D721Med (cell line): ENCODE measurements around the gene IFNA5.

Experiments used
- DNase-seq: peaks from one replicate; pipeline ENCODE4 v3.0.0; 2011; ENCODE audit warnings: low spot score; ENCODE audit not compliant: insufficient read length
- FAIRE-seq: peaks from 2 replicates; lab custom pipeline; 2011; peaks lifted over from hg19 to GRCh38; lab: Jason Lieb, UNC
- TF ChIP-seq, protein P1 (sequence below): IDR thresholded peaks from 2 replicates; pipeline ENCODE4 v1.5.1; 2012; ENCODE audit warnings: mild to moderate bottlenecking, control low read depth; ENCODE audit not compliant: insufficient read depth; ENCODE audit errors: missing control alignments

The IFNA5 gene

DNA sequence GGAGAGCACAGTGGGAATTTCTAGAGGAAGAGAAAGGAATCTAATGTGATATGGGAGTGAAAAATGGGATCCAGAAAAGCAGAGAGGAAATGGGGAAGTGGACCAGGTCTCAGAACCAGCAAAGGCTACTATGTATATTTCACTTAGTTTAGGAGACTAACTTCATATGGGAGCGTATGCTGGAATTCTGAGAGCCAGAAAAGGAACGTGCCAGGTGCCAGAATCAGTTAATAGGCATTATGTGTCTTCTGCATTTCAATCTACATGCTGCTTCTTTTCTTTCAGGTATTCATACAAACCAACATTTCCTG is 36.8 kb downstream of the IFNA5 start:
- FAIRE-seq: no peak
- TF ChIP-seq, protein P1, sequence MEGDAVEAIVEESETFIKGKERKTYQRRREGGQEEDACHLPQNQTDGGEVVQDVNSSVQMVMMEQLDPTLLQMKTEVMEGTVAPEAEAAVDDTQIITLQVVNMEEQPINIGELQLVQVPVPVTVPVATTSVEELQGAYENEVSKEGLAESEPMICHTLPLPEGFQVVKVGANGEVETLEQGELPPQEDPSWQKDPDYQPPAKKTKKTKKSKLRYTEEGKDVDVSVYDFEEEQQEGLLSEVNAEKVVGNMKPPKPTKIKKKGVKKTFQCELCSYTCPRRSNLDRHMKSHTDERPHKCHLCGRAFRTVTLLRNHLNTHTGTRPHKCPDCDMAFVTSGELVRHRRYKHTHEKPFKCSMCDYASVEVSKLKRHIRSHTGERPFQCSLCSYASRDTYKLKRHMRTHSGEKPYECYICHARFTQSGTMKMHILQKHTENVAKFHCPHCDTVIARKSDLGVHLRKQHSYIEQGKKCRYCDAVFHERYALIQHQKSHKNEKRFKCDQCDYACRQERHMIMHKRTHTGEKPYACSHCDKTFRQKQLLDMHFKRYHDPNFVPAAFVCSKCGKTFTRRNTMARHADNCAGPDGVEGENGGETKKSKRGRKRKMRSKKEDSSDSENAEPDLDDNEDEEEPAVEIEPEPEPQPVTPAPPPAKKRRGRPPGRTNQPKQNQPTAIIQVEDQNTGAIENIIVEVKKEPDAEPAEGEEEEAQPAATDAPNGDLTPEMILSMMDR: no peak
- no peak for DNase-seq

DNA sequence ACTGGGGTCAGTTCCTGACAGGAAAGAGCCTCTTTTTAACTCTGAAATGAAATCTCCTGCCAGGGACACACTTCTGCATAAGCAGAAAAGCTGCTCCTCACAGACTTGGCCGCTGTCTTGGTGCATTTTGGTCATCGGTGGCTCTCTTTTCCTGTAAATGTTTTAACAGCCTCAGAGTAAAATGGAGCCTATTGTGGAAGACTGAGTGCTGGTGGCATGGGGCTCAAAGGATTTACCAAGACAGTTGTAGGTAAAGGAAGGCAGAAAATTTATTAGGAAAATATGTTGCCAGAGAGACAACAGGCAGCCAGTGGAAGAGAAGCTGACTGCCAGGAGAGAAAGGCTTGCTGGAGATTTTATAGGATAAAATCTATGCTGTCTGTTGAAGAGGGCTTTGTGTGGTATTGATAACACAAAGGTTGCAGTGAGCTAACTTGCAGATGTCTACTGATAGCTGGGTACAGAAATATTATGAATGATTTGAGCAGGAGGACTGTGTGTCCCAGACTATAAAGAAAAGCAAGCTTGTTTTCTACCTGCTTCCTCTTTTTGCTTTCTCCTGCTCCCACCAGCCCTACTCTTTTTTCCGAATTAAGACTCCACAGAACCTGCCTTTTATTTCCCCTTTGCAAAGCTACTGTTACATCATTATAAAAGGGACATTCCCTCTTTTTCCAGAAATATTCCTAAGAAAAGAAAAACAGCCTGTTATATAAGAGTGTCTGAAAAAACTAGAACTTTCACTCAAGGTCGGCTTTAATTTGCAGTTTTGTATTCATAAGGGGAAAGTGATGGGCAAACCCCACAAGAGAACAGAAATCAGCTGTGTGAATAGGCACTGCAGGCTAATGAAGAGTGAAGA is 37.4 kb downstream of the IFNA5 start:
- TF ChIP-seq, protein P1: no peak
- FAIRE-seq: no peak
- DNase-seq: no peak

DNA sequence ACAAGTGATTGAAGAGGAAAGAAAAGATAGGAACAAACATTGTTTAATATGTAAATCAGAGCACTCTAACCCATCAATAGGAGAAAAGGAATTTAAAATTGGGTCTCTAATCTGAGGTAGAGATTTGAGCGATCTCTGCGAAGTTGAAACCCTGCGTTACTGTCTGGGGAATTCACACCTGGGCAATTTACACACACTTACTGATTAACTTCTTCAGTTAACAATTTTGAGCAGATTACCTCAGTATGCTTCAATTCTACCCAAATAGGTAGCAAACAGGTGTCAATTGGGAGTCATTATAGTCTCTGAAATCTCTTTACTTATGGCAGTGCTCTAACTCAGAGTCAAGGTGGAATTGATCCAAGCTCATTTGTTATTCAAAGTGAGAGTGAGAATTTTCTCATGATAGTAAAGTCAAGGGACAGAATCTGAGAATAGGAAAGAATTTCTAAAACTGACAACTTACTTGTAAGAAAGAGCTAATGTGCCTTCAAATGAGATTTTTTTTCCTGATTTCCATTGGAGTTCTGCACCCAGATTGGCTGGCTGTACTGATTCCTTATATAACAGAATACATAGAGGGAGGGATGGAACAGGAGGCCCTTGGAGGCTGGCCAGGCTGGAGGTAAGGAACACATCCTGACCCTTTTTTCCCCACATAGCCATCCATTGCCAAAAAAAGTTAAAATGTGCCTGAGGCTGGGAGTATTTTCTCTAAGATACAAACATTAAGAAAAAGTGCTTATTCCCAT is 38.2 kb downstream of the IFNA5 start:
- TF ChIP-seq, protein P1: no peak
- DNase-seq (no peak), FAIRE-seq (no peak)

DNA sequence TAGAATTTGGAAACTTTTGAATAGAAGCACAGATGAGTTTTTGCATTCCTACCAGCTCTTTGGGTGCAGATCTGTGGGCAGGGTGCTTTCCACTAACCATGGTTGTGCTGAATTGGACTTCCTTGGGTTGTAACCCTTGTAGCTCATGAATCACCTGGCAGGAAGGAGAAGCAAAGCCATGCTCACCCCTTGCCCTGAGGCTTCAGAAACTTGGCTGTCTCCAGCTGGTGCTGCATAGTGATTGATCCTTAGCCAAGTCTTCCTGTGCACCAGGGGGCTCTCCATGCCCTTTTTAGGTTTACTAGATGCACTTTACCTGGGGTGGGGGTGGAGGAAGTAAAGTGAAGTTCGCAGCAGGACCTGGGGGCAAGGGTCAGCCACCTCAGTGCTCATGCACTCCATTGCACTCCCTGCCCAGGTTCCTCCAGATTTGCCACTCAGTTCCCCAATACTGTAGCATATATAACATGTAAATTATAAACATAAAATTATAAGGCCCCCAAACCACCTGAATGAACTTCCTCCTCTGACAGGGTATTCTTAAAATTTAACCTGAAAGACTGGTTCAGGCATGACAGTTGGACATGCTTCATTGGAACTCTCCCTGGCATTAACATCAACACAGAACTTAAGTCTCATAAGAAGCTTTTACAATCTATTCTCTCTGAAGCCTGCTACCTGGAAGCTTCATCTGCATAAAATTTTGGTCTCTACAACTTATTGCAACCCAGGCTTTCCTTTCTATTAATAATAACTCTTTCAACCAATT is 39.5 kb downstream of the IFNA5 start:
- FAIRE-seq: no peak
- TF ChIP-seq, protein P1: no peak
- no peak for DNase-seq

DNA sequence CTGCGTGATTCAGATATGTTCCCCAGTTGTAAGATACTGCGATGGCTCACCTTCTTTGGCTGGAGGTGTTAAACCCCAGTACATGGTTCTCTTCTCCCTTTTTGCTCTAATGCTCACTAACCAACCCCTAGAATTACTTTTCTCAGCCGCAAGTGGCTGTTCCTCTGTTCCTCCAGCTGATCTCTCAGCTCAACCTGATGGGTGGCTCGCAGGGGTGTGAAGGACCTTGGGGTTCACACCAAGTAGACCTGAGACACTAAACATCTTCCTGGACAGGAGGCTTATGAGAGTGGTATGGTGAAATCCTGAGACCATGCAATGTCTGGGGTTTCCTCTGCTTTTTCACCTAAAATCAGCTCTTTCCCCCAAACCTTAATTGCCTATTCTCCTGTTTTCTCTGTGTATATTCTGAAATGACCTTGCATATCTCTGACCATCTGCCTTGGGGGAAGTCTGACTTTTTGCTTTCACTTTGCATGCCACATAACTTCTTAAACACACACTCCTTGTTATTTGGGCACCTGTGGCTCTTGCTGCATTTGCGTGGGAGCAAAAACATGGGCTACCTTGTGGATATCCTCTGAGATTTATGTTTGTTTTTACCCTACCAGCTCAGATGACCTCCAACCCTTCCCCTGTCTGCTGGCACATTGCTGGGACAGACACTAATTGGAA is 49.4 kb downstream of the IFNA5 start:
- TF ChIP-seq, protein P1: no peak
- FAIRE-seq (no peak), DNase-seq (no peak)
